ENCODE results near the gene DENND1A.

DNA sequence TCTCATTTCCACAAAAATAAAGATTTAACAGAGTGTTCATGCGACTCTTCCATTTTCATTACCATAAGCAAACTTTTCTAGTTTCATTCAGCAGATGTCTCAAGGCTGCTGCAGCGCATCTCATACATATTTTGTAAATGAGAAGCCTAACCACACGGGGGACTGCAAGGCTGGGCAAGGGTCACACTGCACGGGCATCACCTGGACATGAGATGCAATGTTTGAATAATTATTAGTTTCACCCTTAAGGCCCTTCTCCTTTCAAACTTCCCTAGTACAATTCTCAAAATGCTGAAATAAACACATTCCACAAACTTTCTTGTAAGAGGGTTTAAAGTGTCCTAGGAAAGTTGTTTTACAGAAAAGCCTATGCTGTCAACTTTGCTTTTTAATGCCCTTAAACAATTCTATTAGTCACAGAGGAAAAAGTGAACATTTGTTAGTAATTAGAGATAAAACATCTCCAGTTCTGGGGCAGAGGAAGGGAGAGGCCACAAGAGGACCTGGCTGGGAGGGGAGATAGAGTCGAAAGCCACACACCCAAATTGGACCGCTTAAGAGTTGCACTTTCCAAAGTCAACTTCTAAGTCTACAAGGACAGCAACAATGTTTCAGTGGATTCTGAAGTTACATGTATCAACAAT is 1.3 kb downstream of the DENND1A start:
- TF ChIP-seq, protein P1, sequence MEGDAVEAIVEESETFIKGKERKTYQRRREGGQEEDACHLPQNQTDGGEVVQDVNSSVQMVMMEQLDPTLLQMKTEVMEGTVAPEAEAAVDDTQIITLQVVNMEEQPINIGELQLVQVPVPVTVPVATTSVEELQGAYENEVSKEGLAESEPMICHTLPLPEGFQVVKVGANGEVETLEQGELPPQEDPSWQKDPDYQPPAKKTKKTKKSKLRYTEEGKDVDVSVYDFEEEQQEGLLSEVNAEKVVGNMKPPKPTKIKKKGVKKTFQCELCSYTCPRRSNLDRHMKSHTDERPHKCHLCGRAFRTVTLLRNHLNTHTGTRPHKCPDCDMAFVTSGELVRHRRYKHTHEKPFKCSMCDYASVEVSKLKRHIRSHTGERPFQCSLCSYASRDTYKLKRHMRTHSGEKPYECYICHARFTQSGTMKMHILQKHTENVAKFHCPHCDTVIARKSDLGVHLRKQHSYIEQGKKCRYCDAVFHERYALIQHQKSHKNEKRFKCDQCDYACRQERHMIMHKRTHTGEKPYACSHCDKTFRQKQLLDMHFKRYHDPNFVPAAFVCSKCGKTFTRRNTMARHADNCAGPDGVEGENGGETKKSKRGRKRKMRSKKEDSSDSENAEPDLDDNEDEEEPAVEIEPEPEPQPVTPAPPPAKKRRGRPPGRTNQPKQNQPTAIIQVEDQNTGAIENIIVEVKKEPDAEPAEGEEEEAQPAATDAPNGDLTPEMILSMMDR (IDR thresholded peaks at IDR 0.05) = no peak
- TF ChIP-seq POLR2A (IDR thresholded peaks at IDR 0.05; ENCODE audit: low read depth) = no peak
- no peak for TF ChIP-seq POLR2AphosphoS5 (IDR thresholded peaks at IDR 0.05)
- TF ChIP-seq EP300 (IDR thresholded peaks at IDR 0.05) = no peak
